GM23338 (cell line): ENCODE measurements around the gene MYBPC2. TPM values are rescaled to one million over a fixed set of nuclear protein-coding genes. Genes with fewer than 3 reads are reported as not detected.

ENCODE experiments used
- ATAC-seq: fragments of 200-7000 bp; cut with Tn5 transposase; 3 replicates; pipeline ENCODE4 v1.9.1; 2020
- DNase-seq: peaks from one replicate; pipeline ENCODE4 v3.0.0-alpha.2; 2015; ENCODE audit warnings: low spot score
- H2AFZ ChIP-seq: fragments of 200-600 bp; sonication (generic); 2 replicates; pipeline ENCODE4 v1.8.0; 2016; ENCODE audit warnings: antibody characterized with exemption, mild to moderate bottlenecking, moderate library complexity
- H3F3A ChIP-seq: fragments of 200-600 bp; sonication (generic); replicated peaks from 2 replicates; pipeline ENCODE4 v1.8.0; 2017; ENCODE audit warnings: antibody characterized with exemption, mixed run types, low read depth
- H3K27ac ChIP-seq: fragments of 200-600 bp; sonication (generic); 2 replicates; pipeline ENCODE4 v1.6.1; 2016; ENCODE audit warnings: low read depth
- H3K27me3 ChIP-seq: fragments of 200-600 bp; sonication (generic); 2 replicates; pipeline ENCODE4 v1.8.0; 2016; ENCODE audit warnings: mild to moderate bottlenecking, mixed run types, moderate library complexity; ENCODE audit not compliant: insufficient read depth
- H3K36me3 ChIP-seq: fragments of 200-600 bp; sonication (generic); 2 replicates; pipeline ENCODE4 v1.8.0; 2016; ENCODE audit warnings: mild to moderate bottlenecking; ENCODE audit not compliant: insufficient read depth
- H3K4me1 ChIP-seq: fragments of 200-600 bp; sonication (generic); 2 replicates; pipeline ENCODE4 v1.8.0; 2016; ENCODE audit warnings: mild to moderate bottlenecking, moderate library complexity; ENCODE audit not compliant: insufficient read depth
- H3K4me2 ChIP-seq: fragments of 200-600 bp; sonication (generic); 2 replicates; pipeline ENCODE4 v1.7.1; 2017; ENCODE audit warnings: mixed run types
- H3K4me3 ChIP-seq: fragments of 200-600 bp; sonication (generic); 2 replicates; pipeline ENCODE4 v1.6.1; 2016; ENCODE audit warnings: mixed run types
- H3K79me2 ChIP-seq: fragments of 200-600 bp; sonication (generic); replicated peaks from 2 replicates; pipeline ENCODE4 v1.8.0; 2017; ENCODE audit warnings: mild to moderate bottlenecking; ENCODE audit not compliant: insufficient read depth
- H3K9me2 ChIP-seq: fragments of 200-600 bp; sonication (generic); 2 replicates; pipeline ENCODE4 v1.8.0; 2017; ENCODE audit not compliant: insufficient read depth
- H4K20me1 ChIP-seq: fragments of 200-600 bp; sonication (generic); replicated peaks from 2 replicates; pipeline ENCODE4 v1.8.0; 2017; ENCODE audit warnings: mild to moderate bottlenecking; ENCODE audit not compliant: insufficient read depth
- H3K27ac Mint-ChIP-seq: 2 replicates; pipeline ENCODE4 v1.8.0; 2020; ENCODE audit warnings: inconsistent platforms, mild to moderate bottlenecking, moderate library complexity, mixed read lengths
- H3K27me3 Mint-ChIP-seq: 3 replicates; pipeline ENCODE4 v1.8.0; 2022; ENCODE audit warnings: low read depth, mild to moderate bottlenecking, moderate library complexity, mixed read lengths, inconsistent platforms; ENCODE audit not compliant: insufficient read depth, poor library complexity
- H3K36me3 Mint-ChIP-seq: 3 replicates; pipeline ENCODE4 v1.8.0; 2021; ENCODE audit warnings: low read depth, mild to moderate bottlenecking, inconsistent platforms, moderate library complexity, mixed read lengths
- H3K4me1 Mint-ChIP-seq: 3 replicates; pipeline ENCODE4 v1.8.0; 2020; ENCODE audit warnings: mild to moderate bottlenecking, inconsistent platforms, mixed read lengths
- H3K4me3 Mint-ChIP-seq: 3 replicates; pipeline ENCODE4 v1.8.0; 2021; ENCODE audit warnings: moderate library complexity, mild to moderate bottlenecking, inconsistent platforms, mixed read lengths
- H3K9me3 Mint-ChIP-seq: 3 replicates; pipeline ENCODE4 v1.8.0; 2020; ENCODE audit warnings: moderate library complexity, mild to moderate bottlenecking, inconsistent platforms, mixed read lengths
- CREB1 ChIP-seq: fragments of 250-450 bp; sonication (Bioruptor Pico); IDR thresholded peaks from 2 replicates; pipeline ENCODE4 v1.5.0; 2020; ENCODE audit warnings: low read depth, mild to moderate bottlenecking, moderate library complexity
- EZH2 ChIP-seq: fragments of 200-600 bp; sonication (generic); IDR thresholded peaks from one replicate; pipeline ENCODE4 v1.8.0; 2017; ENCODE audit warnings: antibody characterized with exemption, mild to moderate bottlenecking, low read depth; ENCODE audit not compliant: unreplicated experiment
- EZH2phosphoT487 ChIP-seq: fragments of 200-600 bp; sonication (generic); IDR thresholded peaks from one replicate; pipeline ENCODE4 v1.8.1; 2018; ENCODE audit warnings: antibody characterized with exemption; ENCODE audit not compliant: unreplicated experiment
- JUNB ChIP-seq: IDR thresholded peaks from one replicate; pipeline ENCODE4 v1.6.1; 2016; ENCODE audit warnings: antibody characterized with exemption; ENCODE audit not compliant: unreplicated experiment
- NANOG ChIP-seq: IDR thresholded peaks from 2 replicates; pipeline ENCODE4 v1.6.1; 2016; ENCODE audit warnings: antibody characterized with exemption, borderline replicate concordance
- POLR2AphosphoS5 ChIP-seq: IDR thresholded peaks from 2 replicates; pipeline ENCODE4 v1.6.1; 2016; ENCODE audit warnings: antibody characterized with exemption, low read depth
- STAT1 ChIP-seq: IDR thresholded peaks from one replicate; pipeline ENCODE4 v1.6.1; 2016; ENCODE audit warnings: antibody characterized with exemption; ENCODE audit not compliant: unreplicated experiment
- ZNF114 ChIP-seq: fragments of 250-450 bp; sonication (Bioruptor Pico); IDR thresholded peaks from 2 replicates; pipeline ENCODE4 v1.5.0; 2020; ENCODE audit warnings: mild to moderate bottlenecking, moderate library complexity
- ZNF331 ChIP-seq: fragments of 250-450 bp; sonication (Bioruptor Pico); IDR thresholded peaks from 2 replicates; pipeline ENCODE4 v1.5.0; 2020; ENCODE audit warnings: low read depth, mild to moderate bottlenecking, moderate library complexity
- polyA plus RNA-seq: library from polyadenylated mRNA; unstranded; fragments of >200 nt; fragmentation: Nextera tagmentation; extraction: Ambion mirVana; gene quantifications from 2 replicates; pipeline ENCODE4 v1.2.1, GENCODE V29; 2016
- total RNA-seq: library from RNA; depleted of rRNA; stranded (reverse); fragments of >200 nt; shearing (Covaris generic); gene quantifications from 2 replicates; pipeline ENCODE4 v1.2.3, GENCODE V29; 2014
- TF ChIP-seq, protein P1 (sequence below): IDR thresholded peaks from one replicate; pipeline ENCODE4 v1.6.1; 2018; ENCODE audit warnings: antibody characterized with exemption; ENCODE audit not compliant: unreplicated experiment
- TF ChIP-seq, protein P2 (sequence below), 2 experiments: fragments of 200-600 bp in 1 of 2; sonication (generic) in 1 of 2; conservative IDR thresholded peaks; 2 replicates each; pipeline versions ENCODE4 v1.5.1 to v1.6.1; 2016 to 2017; ENCODE audit warnings: antibody characterized with exemption in 2 of 2, low read depth in 2 of 2, mild to moderate bottlenecking in 2 of 2, moderate library complexity in 1 of 2
- TF ChIP-seq, protein P3 (sequence below): fragments of 250-450 bp; sonication (Bioruptor Pico); IDR thresholded peaks from 2 replicates; pipeline ENCODE4 v1.5.0; 2020; ENCODE audit warnings: mild to moderate bottlenecking, moderate library complexity
- TF ChIP-seq, protein P4 (sequence below): IDR thresholded peaks from 2 replicates; pipeline ENCODE4 v1.6.1; 2016; ENCODE audit warnings: antibody characterized with exemption

The MYBPC2 gene
- total and polyA plus RNA-seq, 2 experiments from 2014 or later: 4.2 to 5.9 TPM

DNA sequence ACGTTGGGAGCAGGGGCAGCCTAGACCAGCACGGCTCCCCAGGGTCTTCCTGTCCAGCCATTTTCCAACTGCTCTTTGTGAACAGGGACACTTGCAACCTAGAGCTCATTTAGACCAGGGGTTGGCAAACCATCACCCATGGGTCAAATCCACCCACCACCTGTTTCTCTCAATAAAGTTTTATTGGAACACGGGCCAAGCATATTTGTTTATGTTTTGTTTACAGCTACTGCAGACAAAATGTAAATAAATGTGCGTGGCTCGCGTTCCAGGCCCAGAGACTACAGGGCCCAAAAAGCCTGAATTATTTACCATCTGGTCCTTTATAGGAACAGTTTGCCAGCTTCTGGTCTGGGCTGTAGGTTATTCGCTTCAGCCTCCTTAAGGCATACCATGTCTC lies 30.3 kb downstream of the MYBPC2 start:
- no peaks in the 10 kb centered on the region for H3K27me3 ChIP-seq
- peaks cover 21% of the 10 kb centered on the region for H3K36me3 Mint-ChIP-seq
- ATAC-seq (no peak), DNase-seq (no peak)
- H3K4me2 ChIP-seq: no peak overlapping the region
- H3K79me2 ChIP-seq: no peaks in the 10 kb centered on the region
- H3K4me3 ChIP-seq: no peak overlapping the region
- TF ChIP-seq, protein P1, sequence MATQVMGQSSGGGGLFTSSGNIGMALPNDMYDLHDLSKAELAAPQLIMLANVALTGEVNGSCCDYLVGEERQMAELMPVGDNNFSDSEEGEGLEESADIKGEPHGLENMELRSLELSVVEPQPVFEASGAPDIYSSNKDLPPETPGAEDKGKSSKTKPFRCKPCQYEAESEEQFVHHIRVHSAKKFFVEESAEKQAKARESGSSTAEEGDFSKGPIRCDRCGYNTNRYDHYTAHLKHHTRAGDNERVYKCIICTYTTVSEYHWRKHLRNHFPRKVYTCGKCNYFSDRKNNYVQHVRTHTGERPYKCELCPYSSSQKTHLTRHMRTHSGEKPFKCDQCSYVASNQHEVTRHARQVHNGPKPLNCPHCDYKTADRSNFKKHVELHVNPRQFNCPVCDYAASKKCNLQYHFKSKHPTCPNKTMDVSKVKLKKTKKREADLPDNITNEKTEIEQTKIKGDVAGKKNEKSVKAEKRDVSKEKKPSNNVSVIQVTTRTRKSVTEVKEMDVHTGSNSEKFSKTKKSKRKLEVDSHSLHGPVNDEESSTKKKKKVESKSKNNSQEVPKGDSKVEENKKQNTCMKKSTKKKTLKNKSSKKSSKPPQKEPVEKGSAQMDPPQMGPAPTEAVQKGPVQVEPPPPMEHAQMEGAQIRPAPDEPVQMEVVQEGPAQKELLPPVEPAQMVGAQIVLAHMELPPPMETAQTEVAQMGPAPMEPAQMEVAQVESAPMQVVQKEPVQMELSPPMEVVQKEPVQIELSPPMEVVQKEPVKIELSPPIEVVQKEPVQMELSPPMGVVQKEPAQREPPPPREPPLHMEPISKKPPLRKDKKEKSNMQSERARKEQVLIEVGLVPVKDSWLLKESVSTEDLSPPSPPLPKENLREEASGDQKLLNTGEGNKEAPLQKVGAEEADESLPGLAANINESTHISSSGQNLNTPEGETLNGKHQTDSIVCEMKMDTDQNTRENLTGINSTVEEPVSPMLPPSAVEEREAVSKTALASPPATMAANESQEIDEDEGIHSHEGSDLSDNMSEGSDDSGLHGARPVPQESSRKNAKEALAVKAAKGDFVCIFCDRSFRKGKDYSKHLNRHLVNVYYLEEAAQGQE: no peak
- TF ChIP-seq, protein P2, sequence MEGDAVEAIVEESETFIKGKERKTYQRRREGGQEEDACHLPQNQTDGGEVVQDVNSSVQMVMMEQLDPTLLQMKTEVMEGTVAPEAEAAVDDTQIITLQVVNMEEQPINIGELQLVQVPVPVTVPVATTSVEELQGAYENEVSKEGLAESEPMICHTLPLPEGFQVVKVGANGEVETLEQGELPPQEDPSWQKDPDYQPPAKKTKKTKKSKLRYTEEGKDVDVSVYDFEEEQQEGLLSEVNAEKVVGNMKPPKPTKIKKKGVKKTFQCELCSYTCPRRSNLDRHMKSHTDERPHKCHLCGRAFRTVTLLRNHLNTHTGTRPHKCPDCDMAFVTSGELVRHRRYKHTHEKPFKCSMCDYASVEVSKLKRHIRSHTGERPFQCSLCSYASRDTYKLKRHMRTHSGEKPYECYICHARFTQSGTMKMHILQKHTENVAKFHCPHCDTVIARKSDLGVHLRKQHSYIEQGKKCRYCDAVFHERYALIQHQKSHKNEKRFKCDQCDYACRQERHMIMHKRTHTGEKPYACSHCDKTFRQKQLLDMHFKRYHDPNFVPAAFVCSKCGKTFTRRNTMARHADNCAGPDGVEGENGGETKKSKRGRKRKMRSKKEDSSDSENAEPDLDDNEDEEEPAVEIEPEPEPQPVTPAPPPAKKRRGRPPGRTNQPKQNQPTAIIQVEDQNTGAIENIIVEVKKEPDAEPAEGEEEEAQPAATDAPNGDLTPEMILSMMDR (conservative IDR thresholded peaks at IDR 0.05; ENCODE audit: low read depth in 2 of 2): no peak
- no peak for TF ChIP-seq NANOG
- TF ChIP-seq ZNF114 (CRISPR knock-in tag): no peak
- TF ChIP-seq JUNB: no peak
- TF ChIP-seq, protein P3, sequence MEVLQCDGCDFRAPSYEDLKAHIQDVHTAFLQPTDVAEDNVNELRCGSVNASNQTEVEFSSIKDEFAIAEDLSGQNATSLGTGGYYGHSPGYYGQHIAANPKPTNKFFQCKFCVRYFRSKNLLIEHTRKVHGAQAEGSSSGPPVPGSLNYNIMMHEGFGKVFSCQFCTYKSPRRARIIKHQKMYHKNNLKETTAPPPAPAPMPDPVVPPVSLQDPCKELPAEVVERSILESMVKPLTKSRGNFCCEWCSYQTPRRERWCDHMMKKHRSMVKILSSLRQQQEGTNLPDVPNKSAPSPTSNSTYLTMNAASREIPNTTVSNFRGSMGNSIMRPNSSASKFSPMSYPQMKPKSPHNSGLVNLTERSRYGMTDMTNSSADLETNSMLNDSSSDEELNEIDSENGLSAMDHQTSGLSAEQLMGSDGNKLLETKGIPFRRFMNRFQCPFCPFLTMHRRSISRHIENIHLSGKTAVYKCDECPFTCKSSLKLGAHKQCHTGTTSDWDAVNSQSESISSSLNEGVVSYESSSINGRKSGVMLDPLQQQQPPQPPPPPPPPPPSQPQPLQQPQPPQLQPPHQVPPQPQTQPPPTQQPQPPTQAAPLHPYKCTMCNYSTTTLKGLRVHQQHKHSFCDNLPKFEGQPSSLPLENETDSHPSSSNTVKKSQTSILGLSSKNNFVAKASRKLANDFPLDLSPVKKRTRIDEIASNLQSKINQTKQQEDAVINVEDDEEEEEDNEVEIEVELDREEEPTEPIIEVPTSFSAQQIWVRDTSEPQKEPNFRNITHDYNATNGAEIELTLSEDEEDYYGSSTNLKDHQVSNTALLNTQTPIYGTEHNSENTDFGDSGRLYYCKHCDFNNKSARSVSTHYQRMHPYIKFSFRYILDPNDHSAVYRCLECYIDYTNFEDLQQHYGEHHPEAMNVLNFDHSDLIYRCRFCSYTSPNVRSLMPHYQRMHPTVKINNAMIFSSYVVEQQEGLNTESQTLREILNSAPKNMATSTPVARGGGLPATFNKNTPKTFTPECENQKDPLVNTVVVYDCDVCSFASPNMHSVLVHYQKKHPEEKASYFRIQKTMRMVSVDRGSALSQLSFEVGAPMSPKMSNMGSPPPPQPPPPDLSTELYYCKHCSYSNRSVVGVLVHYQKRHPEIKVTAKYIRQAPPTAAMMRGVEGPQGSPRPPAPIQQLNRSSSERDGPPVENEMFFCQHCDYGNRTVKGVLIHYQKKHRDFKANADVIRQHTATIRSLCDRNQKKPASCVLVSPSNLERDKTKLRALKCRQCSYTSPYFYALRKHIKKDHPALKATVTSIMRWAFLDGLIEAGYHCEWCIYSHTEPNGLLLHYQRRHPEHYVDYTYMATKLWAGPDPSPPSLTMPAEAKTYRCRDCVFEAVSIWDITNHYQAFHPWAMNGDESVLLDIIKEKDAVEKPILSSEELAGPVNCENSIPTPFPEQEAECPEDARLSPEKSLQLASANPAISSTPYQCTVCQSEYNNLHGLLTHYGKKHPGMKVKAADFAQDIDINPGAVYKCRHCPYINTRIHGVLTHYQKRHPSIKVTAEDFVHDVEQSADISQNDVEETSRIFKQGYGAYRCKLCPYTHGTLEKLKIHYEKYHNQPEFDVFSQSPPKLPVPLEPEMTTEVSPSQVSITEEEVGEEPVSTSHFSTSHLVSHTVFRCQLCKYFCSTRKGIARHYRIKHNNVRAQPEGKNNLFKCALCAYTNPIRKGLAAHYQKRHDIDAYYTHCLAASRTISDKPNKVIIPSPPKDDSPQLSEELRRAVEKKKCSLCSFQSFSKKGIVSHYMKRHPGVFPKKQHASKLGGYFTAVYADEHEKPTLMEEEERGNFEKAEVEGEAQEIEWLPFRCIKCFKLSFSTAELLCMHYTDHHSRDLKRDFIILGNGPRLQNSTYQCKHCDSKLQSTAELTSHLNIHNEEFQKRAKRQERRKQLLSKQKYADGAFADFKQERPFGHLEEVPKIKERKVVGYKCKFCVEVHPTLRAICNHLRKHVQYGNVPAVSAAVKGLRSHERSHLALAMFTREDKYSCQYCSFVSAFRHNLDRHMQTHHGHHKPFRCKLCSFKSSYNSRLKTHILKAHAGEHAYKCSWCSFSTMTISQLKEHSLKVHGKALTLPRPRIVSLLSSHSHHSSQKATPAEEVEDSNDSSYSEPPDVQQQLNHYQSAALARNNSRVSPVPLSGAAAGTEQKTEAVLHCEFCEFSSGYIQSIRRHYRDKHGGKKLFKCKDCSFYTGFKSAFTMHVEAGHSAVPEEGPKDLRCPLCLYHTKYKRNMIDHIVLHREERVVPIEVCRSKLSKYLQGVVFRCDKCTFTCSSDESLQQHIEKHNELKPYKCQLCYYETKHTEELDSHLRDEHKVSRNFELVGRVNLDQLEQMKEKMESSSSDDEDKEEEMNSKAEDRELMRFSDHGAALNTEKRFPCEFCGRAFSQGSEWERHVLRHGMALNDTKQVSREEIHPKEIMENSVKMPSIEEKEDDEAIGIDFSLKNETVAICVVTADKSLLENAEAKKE (CRISPR knock-in tag): no peak
- TF ChIP-seq POLR2AphosphoS5: no peak
- TF ChIP-seq EZH2phosphoT487: no peak
- no peak for TF ChIP-seq STAT1
- no peak for TF ChIP-seq CREB1 (CRISPR knock-in tag)
- TF ChIP-seq, protein P4, sequence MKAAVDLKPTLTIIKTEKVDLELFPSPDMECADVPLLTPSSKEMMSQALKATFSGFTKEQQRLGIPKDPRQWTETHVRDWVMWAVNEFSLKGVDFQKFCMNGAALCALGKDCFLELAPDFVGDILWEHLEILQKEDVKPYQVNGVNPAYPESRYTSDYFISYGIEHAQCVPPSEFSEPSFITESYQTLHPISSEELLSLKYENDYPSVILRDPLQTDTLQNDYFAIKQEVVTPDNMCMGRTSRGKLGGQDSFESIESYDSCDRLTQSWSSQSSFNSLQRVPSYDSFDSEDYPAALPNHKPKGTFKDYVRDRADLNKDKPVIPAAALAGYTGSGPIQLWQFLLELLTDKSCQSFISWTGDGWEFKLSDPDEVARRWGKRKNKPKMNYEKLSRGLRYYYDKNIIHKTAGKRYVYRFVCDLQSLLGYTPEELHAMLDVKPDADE: no peak
- no peak for TF ChIP-seq EZH2
- TF ChIP-seq ZNF331 (CRISPR knock-in tag): no peak
- no peak overlapping the region for H3K4me3 Mint-ChIP-seq
- H2AFZ ChIP-seq: no peak overlapping the region
- H3K9me3 Mint-ChIP-seq: peaks cover 86% of the 10 kb centered on the region
- no peak overlapping the region for H3K27ac Mint-ChIP-seq
- H3K27me3 Mint-ChIP-seq: peaks cover 11% of the 10 kb centered on the region
- no peaks in the 10 kb centered on the region for H3K4me1 Mint-ChIP-seq
- H3K4me1 ChIP-seq: 0 out of 2 replicates have a peak, but pooled peaks cover 3% of the 10 kb centered on the region
- H3F3A ChIP-seq: no peaks in the 10 kb centered on the region
- no peaks in the 10 kb centered on the region for H3K36me3 ChIP-seq
- H3K9me2 ChIP-seq: no peaks in the 10 kb centered on the region
- no peaks in the 10 kb centered on the region for H4K20me1 ChIP-seq
- H3K27ac ChIP-seq: no peak overlapping the region
